Measurements from ENCODE around the gene OR11G2.
"Not testable (repeated sequence)": the region's sequence is repeated elsewhere in the genome, so short reads cannot be mapped to it uniquely, and the experiment has no call there.

The OR11G2 gene, protein sequence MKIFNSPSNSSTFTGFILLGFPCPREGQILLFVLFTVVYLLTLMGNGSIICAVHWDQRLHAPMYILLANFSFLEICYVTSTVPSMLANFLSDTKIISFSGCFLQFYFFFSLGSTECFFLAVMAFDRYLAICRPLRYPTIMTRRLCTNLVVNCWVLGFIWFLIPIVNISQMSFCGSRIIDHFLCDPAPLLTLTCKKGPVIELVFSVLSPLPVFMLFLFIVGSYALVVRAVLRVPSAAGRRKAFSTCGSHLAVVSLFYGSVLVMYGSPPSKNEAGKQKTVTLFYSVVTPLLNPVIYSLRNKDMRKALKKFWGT

DNA sequence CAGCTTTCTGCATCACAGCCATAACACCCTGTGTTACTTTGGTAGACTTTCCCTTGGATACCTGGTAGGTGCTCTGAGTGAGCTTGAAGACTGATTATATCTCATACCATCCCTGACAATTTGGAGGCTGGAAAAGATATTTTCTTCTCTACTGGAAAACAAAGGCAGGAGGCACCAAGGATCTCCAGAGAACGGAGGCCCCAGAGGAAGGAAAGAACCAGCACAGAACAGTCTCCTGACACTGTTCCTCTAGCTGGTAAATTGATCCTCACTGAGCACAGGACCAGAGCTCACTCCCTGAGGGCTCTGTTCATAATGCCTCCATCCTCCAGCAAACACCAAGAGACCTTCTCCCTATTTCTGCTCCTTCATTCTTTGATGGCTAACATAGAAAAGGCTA, at the start of gene OR11G2:
TSS of gene OR11G2 (plus strand) at position 301 of the 400 bp plus-strand sequence. CDS start 6,542 bp downstream, outside the sequence.
- Mint-ChIP-seq H3K36me3 (ENCODE audit: insufficient read depth) (no peaks in the 10 kb centered on the region), H3K9me3 (no peaks in the 10 kb centered on the region), H3K27me3 (peaks cover 31% of the 10 kb centered on the region), H3K27ac (ENCODE audit: low read depth) (no peak within 1 kb of the TSS), H3K4me1 (no peaks in the 10 kb centered on the region), H3K4me3 (no peak within 1 kb of the TSS)
- ATAC-seq (replicated peaks; ENCODE audit: extremely low read depth, poor library complexity, severe bottlenecking), result no peak
- DNase-seq (ENCODE audit: low spot score in 2 of 2), result no peak

GRCh38 chr14:20143911-20144310, 46.8 kb upstream of the OR11G2 start:
- peaks cover 9% of the 10 kb centered on the region for H3K4me1 Mint-ChIP-seq
- no peak overlapping the region for H3K4me3 Mint-ChIP-seq
- H3K27ac Mint-ChIP-seq (ENCODE audit: low read depth), result no peak overlapping the region
- no peak for DNase-seq (ENCODE audit: low spot score in 2 of 2)
- peaks cover 37% of the 10 kb centered on the region for H3K27me3 Mint-ChIP-seq
- ATAC-seq (replicated peaks; ENCODE audit: extremely low read depth, poor library complexity, severe bottlenecking), result no peak
- no peaks in the 10 kb centered on the region for H3K9me3 Mint-ChIP-seq
- H3K36me3 Mint-ChIP-seq (ENCODE audit: insufficient read depth), result no peaks in the 10 kb centered on the region

DNA sequence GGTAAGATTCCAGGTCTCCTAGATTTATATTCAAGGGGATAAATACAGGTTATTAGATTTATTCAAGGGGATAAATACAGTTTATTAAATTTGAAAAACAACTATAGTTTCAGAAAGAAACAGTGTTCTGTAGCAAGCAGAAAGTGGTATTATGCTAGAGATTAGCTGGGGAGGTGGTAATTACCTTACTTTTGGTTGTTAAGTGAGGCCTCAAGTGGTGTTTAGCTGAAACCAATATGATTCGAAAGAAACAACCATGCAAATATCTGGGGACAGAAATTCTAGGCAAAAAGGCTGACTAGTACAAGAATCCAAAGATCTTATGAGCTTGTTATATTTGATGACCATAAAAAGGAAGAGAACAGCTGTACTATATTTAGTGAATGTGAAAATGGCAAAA, 45.9 kb upstream of the OR11G2 start:
- Mint-ChIP-seq H3K36me3 (ENCODE audit: insufficient read depth) (no peaks in the 10 kb centered on the region), H3K9me3 (no peaks in the 10 kb centered on the region), H3K27ac (ENCODE audit: low read depth) (no peak overlapping the region), H3K27me3 (peaks cover 46% of the 10 kb centered on the region), H3K4me3 (no peak overlapping the region), H3K4me1 (peaks cover 9% of the 10 kb centered on the region)
- ATAC-seq (replicated peaks; ENCODE audit: extremely low read depth, poor library complexity, severe bottlenecking), result no peak
- no peak for DNase-seq (ENCODE audit: low spot score in 2 of 2)

- Mint-ChIP-seq H3K4me3 (no peak overlapping the region), H3K4me1 (no peaks in the 10 kb centered on the region), H3K36me3 (ENCODE audit: insufficient read depth) (no peaks in the 10 kb centered on the region), H3K27me3 (peaks cover 47% of the 10 kb centered on the region), H3K9me3 (peaks cover 25% of the 10 kb centered on the region), H3K27ac (ENCODE audit: low read depth) (no peak overlapping the region)
- DNase-seq (ENCODE audit: low spot score in 2 of 2) (no peak), ATAC-seq (replicated peaks; ENCODE audit: extremely low read depth, poor library complexity, severe bottlenecking) (no peak)
Measured at GRCh38 chr14:20164462-20164861, 26.2 kb upstream of the OR11G2 start.

DNA sequence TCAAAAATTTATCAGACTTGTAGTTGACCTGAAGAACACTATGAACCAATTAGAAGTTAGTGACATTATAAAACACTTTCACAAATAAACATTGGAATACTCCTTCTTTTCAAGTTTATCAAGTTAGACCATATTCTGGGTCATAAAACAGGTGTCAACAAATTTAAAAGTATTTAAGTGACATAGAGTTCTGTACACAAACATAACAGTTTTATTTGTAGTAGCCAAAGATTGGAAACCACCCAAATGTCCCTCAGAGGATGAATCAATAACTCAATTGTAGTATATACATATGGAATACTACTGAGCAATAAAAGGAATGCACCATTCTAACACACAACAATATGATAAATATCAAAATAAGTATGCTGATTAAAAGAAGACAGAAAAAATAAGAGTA, 23.6 kb upstream of the OR11G2 start:
- H3K4me1 Mint-ChIP-seq, result no peaks in the 10 kb centered on the region
- no peak overlapping the region for H3K4me3 Mint-ChIP-seq
- H3K9me3 Mint-ChIP-seq, result peaks cover 25% of the 10 kb centered on the region
- H3K27me3 Mint-ChIP-seq, result peaks cover 61% of the 10 kb centered on the region
- no peak overlapping the region for H3K27ac Mint-ChIP-seq (ENCODE audit: low read depth)
- no peaks in the 10 kb centered on the region for H3K36me3 Mint-ChIP-seq (ENCODE audit: insufficient read depth)
- ATAC-seq (replicated peaks; ENCODE audit: extremely low read depth, poor library complexity, severe bottlenecking) (no peak), DNase-seq (ENCODE audit: low spot score in 2 of 2) (no peak)

- peaks cover 48% of the 10 kb centered on the region for H3K27me3 Mint-ChIP-seq
- not testable (repeated sequence) for H3K36me3 Mint-ChIP-seq (ENCODE audit: insufficient read depth); DNase-seq (ENCODE audit: low spot score in 2 of 2); H3K27ac Mint-ChIP-seq (ENCODE audit: low read depth); H3K4me1 Mint-ChIP-seq; H3K9me3 Mint-ChIP-seq; H3K4me3 Mint-ChIP-seq; ATAC-seq (replicated peaks; ENCODE audit: extremely low read depth, poor library complexity, severe bottlenecking)
Measured at GRCh38 chr14:20169852-20170251, 20.8 kb upstream of the OR11G2 start.

DNA sequence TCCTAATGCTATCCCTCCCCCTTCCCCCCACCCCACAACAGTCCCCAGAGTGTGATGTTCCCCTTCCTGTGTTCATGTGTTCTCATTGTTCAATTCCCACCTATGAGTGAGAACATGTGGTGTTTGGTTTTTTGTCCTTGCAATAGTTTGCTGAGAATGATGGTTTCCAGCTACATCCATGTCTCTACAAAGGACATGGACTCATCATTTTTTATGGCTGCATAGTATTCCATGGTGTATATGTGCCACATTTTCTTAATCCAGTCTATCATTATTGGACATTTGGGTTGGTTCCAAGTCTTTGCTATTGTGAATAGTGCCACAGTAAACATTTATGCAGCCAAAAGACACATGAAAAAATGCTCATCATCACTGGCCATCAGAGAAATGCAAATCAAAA, 16.5 kb upstream of the OR11G2 start:
- H3K27ac Mint-ChIP-seq (ENCODE audit: low read depth); H3K4me1 Mint-ChIP-seq; H3K36me3 Mint-ChIP-seq (ENCODE audit: insufficient read depth); H3K9me3 Mint-ChIP-seq; DNase-seq (ENCODE audit: low spot score in 2 of 2); ATAC-seq (replicated peaks; ENCODE audit: extremely low read depth, poor library complexity, severe bottlenecking); H3K4me3 Mint-ChIP-seq: not testable (repeated sequence)
- H3K27me3 Mint-ChIP-seq, result peaks cover 36% of the 10 kb centered on the region

GRCh38 chr14:20176330-20176729, 14.4 kb upstream of the OR11G2 start:
- peaks cover 11% of the 10 kb centered on the region for H3K4me1 Mint-ChIP-seq
- H3K4me3 Mint-ChIP-seq, result no peak overlapping the region
- no peak for DNase-seq (ENCODE audit: low spot score in 2 of 2)
- H3K36me3 Mint-ChIP-seq (ENCODE audit: insufficient read depth), result no peaks in the 10 kb centered on the region
- H3K27me3 Mint-ChIP-seq, result peaks cover 37% of the 10 kb centered on the region
- no peaks in the 10 kb centered on the region for H3K9me3 Mint-ChIP-seq
- no peak overlapping the region for H3K27ac Mint-ChIP-seq (ENCODE audit: low read depth)
- no peak for ATAC-seq (replicated peaks; ENCODE audit: extremely low read depth, poor library complexity, severe bottlenecking)

DNA sequence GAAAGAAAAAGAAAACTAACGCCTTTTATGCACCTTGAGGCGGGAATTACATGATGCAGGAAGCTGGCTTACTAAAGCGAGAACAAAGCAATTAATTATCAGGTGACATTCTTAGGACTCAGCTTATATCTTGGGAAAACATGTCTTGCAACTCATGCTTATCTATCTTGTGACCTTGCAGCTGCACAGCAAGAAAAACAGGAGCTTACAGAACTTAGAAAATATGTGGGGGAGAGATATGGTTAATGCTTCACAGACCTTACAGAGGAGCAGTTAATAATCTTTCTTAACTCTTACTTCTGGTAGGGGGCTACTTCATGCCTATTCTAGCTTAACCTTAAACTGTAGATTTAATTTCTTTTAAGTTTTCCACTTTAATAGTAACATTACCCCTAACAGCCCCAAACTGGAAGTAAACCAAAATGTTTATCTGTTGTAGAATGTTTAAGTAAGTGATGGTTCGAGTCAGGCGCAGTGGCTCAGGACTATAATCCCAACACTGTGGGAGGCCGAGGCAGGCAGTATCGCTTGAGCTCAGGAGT, 13.2 kb upstream of the OR11G2 start:
- peaks cover 29% of the 10 kb centered on the region for H3K27me3 Mint-ChIP-seq
- H3K4me1 Mint-ChIP-seq, result peaks cover 11% of the 10 kb centered on the region
- DNase-seq (ENCODE audit: low spot score in 2 of 2) (no peak), ATAC-seq (replicated peaks; ENCODE audit: extremely low read depth, poor library complexity, severe bottlenecking) (no peak)
- H3K4me3 Mint-ChIP-seq, result no peak overlapping the region
- H3K27ac Mint-ChIP-seq (ENCODE audit: low read depth), result no peak overlapping the region
- H3K9me3 Mint-ChIP-seq, result no peaks in the 10 kb centered on the region
- no peaks in the 10 kb centered on the region for H3K36me3 Mint-ChIP-seq (ENCODE audit: insufficient read depth)

DNA sequence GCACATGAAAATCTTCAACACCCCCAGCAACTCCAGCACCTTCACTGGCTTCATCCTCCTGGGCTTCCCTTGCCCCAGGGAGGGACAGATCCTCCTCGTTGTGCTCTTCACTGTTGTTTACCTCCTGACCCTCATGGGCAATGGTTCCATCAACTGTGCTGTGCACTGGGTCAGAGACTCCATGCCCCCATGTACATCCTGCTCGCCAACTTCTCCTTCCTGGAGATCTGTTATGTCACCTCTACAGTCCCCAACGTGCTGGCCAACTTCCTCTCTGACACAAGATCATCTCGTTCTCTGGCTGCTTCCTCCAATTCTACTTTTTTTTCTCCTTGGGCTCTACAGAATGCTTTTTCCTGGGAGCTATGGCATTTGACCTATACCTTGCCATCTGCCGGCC, 11.5 kb upstream of the OR11G2 start:
- H3K9me3 Mint-ChIP-seq, result no peaks in the 10 kb centered on the region

GRCh38 chr14:20179880-20180279, 10.8 kb upstream of the OR11G2 start:
- H3K9me3 Mint-ChIP-seq, result no peaks in the 10 kb centered on the region
- peaks cover 21% of the 10 kb centered on the region for H3K27me3 Mint-ChIP-seq
- DNase-seq (ENCODE audit: low spot score in 2 of 2), result no peak
- no peak overlapping the region for H3K4me3 Mint-ChIP-seq
- H3K27ac Mint-ChIP-seq (ENCODE audit: low read depth), result no peak overlapping the region
- H3K36me3 Mint-ChIP-seq (ENCODE audit: insufficient read depth), result no peaks in the 10 kb centered on the region
- ATAC-seq (replicated peaks; ENCODE audit: extremely low read depth, poor library complexity, severe bottlenecking), result no peak
- peaks cover 6% of the 10 kb centered on the region for H3K4me1 Mint-ChIP-seq

More for the DNA sequence above, 11.5 kb upstream of the OR11G2 start:
- Mint-ChIP-seq H3K4me1 (peaks cover 6% of the 10 kb centered on the region), H3K27ac (ENCODE audit: low read depth) (no peak overlapping the region), H3K4me3 (no peak overlapping the region), H3K36me3 (ENCODE audit: insufficient read depth) (no peaks in the 10 kb centered on the region), H3K27me3 (peaks cover 21% of the 10 kb centered on the region)
- DNase-seq (ENCODE audit: low spot score in 2 of 2), result no peak
- no peak for ATAC-seq (replicated peaks; ENCODE audit: extremely low read depth, poor library complexity, severe bottlenecking)

- H3K27me3 Mint-ChIP-seq, result peaks cover 25% of the 10 kb centered on the region
- no peak overlapping the region for H3K4me3 Mint-ChIP-seq
- no peaks in the 10 kb centered on the region for H3K9me3 Mint-ChIP-seq
- ATAC-seq (replicated peaks; ENCODE audit: extremely low read depth, poor library complexity, severe bottlenecking) (no peak), DNase-seq (ENCODE audit: low spot score in 2 of 2) (no peak)
- H3K27ac Mint-ChIP-seq (ENCODE audit: low read depth), result no peak overlapping the region
- H3K4me1 Mint-ChIP-seq, result peaks cover 6% of the 10 kb centered on the region
- H3K36me3 Mint-ChIP-seq (ENCODE audit: insufficient read depth), result no peaks in the 10 kb centered on the region
Measured at GRCh38 chr14:20180486-20180885, 10.2 kb upstream of the OR11G2 start.

GRCh38 chr14:20184181-20184580, 6.5 kb upstream of the OR11G2 start:
- H3K36me3 Mint-ChIP-seq (ENCODE audit: insufficient read depth), result no peaks in the 10 kb centered on the region
- no peak overlapping the region for H3K4me3 Mint-ChIP-seq
- peaks cover 6% of the 10 kb centered on the region for H3K4me1 Mint-ChIP-seq
- DNase-seq (ENCODE audit: low spot score in 2 of 2) (no peak), ATAC-seq (replicated peaks; ENCODE audit: extremely low read depth, poor library complexity, severe bottlenecking) (no peak)
- no peak overlapping the region for H3K27ac Mint-ChIP-seq (ENCODE audit: low read depth)
- no peaks in the 10 kb centered on the region for H3K9me3 Mint-ChIP-seq
- H3K27me3 Mint-ChIP-seq, result peaks cover 35% of the 10 kb centered on the region
